NOMO-1 treated with DMSO at 0.1 percent for 48 hours (cell line): ENCODE measurements around the gene KRTAP4-4.
A peak's percentile ranks its signal among the peaks of the same experiment; 100 is the strongest.
"Not testable (repeated sequence)": the region's sequence is repeated elsewhere in the genome, so short reads cannot be mapped to it uniquely, and the experiment has no call there.

ENCODE experiments used
- DNase-seq: peaks from one replicate; lab custom pipeline; 2025; ENCODE audit not compliant: unreplicated experiment; lab: John Stamatoyannopoulos, UW

Gene KRTAP4-4

DNA sequence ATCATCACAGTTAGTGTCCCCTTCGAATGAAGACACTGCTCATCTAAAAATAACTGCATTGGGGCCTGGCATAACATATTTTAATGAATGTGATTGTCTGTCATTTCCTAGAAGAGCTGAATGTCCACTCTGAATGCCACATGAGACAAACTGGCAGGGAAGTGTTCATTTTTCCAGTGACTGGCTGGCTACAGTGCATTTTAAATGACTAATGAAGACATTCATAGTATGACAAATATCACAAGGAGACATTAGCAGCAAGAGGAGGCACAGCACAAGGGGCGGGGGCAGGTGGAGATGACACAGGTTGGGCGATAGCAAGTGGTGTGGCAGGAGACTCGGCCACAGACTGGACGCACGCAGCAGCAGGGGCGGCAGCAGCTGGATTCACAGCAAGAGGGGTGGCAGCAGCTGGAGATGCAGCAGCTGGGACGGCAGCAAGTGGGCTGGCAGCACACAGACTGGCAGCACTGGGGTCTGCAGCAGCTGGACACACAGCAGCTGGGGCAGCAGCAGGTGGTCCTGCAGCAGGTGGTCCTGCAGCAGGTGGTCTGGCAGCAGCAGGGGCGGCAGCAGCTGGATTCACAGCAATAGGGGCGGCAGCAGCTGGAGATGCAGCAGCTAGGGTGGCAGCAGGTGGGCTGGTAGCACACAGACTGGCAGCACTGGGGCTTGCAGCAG, 11.4 kb downstream of the KRTAP4-4 start:
- DNase-seq = not testable (repeated sequence)

DNA sequence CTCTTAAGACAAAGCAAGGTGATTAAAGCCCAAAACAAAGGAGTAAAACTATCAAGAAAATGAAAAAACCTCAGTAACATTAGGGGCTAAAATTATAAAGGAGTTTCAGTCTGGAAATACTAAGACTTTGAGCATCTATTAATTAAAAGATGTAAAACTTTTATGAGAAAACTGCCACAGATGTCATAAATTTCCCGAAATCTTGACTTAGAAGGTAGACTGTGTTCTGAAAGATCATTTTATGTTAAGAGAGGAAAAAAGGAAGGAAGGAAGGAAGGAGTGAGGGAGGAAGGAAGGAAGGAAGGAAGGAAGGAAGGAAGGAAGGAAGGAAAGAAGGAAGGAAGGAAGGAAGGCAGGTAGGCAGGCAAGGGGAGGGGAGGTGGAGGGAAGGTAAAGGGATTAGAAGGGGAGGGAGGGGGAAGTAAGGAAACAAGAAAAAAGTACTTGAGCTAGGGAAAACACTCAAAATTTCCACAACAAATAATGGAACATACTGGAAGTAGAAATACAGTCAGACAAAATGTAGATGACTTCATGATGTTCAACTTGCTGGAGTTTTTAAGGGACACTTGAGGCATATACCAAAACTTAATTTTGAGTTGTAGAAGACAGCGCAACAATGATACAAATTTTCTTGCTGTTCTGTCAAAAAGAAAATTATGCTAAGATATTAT, 12.9 kb downstream of the KRTAP4-4 start:
- DNase-seq = no peak

DNA sequence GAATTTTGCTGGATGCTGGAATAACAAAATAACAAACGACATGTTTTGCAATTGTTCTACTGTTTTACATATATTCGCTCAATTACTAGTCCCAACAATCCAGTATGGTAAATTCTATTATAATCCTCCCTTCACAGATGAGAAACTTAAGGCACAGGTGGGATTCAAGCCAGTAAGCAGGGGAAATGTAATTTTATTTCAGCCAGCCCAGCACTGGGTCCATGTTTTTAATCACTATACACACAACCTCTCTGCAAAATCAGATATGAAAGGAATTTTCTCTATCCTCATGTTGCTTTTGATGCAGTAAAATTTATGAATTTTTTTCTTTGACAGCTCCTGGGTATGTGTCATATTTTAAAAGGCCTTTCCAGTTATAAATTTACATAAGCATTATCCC, 15.3 kb downstream of the KRTAP4-4 start:
- no peak for DNase-seq

DNA sequence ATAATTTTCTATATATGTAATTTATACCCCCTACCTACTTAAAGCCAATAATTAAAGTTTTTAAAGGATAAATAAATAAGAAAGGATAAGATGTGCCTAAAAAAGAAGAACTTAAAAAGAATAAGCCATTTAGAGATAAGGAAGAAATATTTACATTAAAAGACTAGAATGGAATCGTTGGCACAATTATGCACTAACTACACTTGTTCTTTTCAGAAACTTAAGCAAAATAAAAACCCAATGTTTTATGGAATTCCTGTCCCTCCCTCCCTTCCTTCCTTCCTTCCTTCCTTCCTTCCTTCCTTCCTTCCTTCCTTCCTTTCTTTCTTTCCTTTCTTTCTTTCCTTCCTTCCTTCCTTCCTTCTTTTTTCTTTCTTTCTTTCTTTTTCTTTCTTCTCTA, 15.7 kb downstream of the KRTAP4-4 start:
- DNase-seq = no peak

DNA sequence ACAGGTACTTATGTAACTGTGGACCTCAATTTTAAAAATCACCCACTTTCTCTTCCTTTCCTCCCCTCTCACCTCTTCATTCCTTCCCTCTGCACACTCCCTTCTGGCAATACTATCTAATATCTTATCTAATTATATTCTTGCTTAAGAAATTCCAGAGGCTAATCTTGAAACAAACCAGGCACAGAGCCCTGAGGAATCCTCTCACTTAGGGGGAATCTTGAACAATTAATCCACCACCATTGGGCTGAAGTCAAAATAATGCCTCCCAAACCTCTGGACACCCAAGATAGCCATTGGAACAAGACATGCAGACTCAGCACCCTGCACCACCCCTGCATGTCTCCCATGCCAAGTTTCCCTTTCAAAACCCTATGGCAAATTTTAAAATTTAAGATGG, 19.2 kb downstream of the KRTAP4-4 start:
- no peak for DNase-seq

DNA sequence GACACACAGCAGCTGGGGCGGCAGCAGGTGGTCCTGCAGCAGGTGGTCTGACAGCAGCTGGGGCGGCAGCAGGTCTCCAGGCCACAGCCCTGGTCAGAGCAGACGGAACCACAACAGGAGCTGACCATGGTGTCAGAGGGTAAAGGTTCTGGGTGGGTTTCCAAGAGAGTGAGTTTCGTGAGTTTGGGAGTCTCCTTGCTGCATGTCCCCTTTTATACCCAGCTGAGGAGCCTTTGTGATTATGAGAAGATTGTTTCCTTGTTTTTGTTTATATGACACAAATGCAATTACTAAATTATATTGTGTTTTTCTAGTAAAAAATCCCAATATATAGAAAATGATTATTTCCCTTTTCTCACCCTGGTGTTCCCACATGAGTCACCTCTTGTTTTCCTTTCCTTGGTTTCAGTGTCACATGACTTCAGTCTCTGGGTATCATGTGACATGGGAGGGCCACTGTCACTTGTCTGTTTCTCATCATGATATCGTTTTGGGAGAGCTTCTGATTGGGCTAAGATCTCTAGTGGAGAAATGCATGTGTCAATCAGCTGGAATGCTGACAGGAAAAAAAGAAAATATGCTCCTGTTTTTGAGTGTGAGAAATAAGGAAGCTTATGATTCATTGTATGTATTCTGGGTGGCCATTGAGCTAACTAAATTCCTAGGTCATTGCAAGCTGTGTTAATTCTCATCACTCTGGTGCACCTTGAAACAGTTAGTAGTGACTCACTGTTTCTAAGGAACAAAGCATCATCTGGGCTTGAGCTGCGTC, 20.0 kb downstream of the KRTAP4-4 start, which contains the start of gene KRTAP4-6:
Gene KRTAP4-6 (minus strand): TSS at position 185 of the 772 bp plus-strand sequence. CDS start 57 bp downstream, at position 128.
- DNase-seq = no peak

DNA sequence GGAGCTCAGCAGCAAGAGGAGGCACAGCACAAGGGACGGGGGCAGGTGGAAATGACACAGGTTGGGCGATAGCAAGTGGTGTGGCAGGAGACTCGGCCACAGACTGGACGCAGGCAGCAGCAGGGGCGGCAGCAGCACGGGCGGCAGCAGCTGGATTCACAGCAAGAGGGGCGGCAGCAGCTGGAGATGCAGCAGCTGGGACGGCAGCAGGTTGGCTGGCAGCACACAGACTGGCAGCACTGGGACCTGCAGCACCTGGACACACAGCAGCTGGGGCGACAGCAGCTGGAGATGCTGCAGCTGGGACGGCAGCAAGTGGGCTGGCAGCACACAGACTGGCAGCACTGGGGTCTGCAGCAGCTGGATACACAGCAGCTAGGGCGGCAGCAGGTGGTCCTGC, 20.7 kb downstream of the KRTAP4-4 start:
- DNase-seq = not testable (repeated sequence)

DNA sequence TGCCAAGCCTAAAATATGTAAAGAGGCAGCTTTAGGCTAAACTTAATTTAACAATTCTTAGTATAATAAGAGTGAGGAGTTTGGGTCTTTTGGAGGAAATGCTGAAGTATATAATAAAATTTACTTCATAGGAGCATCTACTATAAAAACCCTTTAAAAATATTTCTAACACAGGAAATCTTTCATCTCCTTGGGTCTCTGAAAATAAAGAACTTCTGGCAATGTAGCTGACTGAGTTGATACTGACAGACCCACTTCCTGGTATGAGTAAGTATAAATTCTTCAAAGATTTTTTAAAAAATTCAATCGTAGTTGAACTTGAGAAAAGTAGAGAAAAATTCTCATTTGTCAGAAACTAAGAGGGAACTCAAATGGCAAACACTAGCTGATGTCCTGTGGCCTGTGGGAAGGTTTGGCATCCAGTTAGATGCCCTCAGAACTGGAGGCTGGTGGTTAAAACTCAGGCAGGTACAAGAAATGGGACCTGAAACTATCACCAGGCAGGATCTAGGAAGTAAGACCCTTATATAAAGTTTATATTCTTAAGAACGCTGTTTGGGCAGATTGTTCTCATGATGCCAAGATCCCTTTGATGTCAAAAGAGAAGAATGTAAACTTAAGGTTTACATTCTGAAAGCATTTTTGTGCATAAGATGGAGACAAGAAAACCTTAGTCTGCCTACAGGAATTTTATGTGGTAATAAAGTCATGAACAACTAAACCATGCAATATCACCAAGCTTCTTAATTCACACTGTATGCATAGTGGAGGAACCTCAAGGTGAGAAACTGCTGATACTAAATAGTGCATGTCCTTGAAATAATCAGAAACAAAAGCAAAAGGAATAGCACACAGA, 26.4 kb downstream of the KRTAP4-4 start:
- DNase-seq = no peak

DNA sequence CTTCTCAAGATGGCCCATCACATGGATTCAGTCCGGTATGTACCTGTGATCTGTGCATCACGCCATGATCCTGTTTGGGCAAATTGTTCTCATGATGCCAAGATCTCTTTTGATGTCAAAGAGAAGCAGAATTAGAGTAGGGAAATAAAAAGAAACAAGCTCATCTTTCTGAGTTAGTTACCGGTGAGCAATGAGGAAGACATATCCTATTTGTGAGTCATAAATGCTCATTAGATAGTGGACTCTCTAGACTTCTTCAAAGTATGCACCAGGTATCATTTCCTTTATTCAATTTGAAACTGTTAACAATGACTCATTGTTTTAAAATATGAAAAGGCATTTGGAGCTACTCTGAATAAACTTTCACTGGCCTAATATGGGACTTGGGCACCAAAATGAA, 28.6 kb downstream of the KRTAP4-4 start:
- DNase-seq = peak; percentile 35

DNA sequence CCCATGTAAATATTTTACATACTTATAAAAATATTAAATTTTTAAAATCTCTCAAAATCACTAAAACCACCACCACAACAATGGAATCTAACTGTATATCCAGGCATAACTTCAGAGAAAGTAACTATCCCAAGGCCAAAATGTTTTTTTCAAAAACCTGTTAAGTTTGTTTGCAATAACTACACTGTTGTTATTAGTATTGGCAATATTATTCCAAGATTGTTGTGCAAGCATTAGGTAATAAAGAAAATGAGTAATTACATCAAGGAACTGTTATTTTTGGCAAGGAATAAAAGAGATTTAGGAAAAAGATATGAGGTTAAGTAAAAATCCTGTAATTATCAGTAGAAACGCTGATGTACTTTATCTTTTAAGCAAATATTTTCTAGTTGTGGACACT, 33.2 kb downstream of the KRTAP4-4 start:
- DNase-seq = no peak

DNA sequence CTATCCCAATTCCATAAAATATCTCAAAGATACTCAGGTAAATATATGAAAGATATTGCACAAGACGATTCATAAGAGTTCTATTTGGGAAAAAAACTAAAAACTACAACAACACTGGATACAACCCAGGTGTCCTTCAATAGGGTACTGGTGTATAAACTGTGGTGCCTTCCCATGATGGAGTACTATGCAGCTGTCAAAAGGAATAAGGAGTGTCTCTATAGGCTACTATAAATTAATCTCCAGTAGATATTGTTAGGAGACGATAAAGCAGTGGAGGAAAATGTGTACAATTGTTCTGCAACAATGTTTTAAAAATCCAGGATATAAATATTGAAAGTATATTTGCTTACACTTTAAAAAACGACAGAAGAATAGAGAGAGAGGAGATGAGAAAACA, 34.1 kb downstream of the KRTAP4-4 start:
- DNase-seq = no peak

DNA sequence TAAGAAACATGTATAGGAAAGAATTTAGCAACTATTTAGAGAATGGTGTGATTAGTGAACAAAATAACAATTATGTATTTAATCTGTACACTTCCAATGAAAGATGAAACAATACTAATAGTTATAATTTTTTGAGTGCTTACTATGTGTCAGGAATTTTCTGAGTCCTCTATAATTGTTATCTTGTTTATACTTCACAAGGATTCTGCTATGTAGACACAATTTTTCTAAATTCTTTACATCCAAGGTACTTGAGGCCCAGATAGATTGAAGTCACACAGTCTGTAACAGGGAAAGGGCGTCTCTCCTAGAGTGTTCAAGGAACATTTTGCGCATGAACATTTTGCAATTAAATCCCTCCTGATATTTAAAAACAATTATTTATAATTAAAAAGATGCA, 35.5 kb downstream of the KRTAP4-4 start:
- DNase-seq = no peak

DNA sequence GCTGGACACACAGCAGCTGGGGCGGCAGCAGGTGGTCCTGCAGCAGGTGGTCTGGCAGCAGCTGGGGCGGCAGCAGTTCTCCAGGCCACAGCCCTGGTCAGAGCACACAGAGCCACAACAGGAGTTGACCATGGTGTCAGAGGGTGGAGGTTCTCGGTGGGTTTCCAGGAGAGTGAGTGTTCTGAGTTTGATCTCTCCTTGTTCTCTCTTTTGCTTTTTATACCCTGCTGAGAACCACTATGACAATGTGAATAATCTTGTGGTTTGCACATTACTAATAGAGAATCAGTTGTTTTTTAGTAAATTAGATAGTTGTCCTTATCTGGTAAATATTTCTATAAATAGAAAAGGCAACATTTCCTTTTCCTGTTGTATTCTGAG, 36.6 kb downstream of the KRTAP4-4 start, which contains the start of gene KRTAP4-12:
Gene KRTAP4-12 (minus strand): TSS at position 192 of the 381 bp plus-strand sequence. CDS start 60 bp downstream, at position 132.
- DNase-seq = not testable (repeated sequence)

DNA sequence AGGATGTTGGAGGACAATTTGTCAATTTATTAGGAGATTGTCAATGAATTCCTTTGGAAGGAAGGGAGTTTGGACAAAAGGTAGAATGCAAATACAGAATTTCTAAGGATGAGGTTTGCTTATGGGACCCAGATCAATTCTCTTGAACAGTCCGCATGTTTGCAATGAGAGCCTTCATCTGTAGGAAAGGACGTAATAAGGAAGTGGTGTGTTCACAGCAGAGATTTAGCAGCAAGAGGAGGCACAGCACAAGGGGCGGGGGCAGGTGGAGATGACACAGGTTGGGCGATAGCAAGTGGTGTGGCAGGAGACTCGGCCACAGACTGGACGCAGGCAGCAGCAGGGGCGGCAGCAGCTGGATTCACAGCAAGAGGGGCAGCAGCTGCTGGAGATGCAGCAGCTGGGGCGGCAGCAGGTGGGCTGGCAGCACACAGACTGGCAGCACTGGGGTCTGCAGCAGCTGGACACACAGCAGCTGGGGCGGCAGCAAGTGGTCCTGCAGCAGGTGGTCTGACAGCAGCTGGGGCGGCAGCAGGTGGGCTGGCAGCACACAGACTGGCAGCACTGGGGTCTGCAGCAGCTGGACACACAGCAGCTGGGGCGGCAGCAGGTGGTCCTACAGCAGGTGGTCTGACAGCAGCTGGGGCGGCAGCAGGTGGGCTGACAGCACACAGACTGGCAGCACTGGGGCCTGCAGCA, 37.1 kb downstream of the KRTAP4-4 start:
- DNase-seq = not testable (repeated sequence)

DNA sequence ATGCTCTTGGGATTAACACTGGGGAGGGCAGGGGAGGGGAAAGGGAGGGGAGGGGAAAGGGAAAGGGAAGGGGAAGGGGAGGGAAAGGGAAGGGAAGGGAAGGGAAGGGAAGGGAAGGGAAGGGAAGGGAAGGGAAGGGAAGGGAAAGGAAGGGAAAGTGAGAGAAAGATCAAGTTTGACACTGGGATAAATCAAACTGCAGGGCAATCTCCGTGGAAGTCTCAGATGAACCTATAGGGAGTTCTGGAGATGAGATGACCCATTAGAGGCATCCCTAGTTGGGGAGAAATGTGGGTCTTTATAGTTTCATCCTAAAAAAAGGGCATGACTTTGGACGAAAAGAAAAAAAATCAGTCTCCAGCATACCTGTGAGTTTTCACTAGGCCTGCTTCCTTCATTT, 38.8 kb downstream of the KRTAP4-4 start:
- DNase-seq = no peak

DNA sequence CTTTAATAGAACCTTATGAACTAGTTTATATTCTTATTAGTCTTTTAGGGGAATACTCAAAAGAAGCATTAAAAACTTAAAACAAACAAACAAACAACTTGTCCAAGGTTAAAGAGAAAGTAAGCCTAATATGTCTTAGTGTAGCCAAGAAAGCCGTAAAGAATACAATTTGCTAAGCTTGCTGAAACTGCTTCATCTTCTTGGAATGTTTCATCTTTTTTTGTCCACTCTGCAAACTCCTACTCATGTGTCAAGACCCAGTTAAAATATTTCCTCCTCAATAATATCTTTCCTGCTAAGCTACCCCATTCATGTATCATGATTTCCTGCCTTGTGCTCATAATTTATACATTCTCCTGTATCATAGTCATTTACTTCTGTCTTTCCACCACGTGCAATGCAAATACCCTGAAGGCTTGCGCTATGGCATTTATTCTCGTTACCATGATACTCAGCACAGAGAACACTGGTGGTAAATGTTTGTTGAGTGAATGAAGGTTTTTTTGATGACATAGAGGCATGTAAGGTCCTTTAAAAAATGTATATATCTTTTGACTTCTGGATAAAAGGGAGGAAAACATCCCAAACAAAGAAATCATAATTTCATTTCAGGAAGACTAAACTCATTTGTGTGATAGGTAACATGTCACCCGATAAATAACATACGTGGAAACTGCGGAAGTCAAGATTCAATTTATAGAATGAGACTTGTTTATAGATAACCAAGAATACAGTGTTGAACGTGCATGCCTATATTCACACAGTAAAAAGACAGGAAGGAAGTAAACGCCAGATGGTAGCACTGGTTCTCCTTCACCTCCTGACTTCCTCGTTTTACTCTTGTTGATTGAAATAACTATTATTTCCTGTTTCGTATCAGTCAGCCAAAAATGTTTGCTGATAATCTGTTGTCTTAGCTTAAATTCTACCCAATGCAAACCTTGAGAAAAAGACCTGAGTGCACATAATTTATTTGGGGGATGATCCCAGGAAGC, 40.6 kb downstream of the KRTAP4-4 start:
- DNase-seq = peak; percentile 78

DNA sequence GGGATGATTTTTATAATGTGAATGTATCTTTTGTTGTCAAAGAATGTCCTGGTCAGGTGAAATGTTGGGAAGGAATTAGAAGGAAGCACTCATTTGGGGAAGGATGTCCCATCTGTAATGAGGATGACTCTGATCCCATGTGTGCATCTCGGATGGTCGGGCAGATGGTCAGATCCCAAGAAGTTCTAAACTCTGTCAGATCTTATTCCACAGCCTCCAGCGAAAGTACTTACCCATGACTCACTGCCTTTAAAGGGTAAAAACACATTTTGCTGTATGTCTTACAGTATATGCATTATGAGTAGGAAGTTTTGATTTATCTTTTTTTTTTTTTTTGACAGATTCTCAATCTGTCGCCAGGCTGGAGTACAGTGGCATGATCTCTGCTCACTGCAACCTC, 41.8 kb downstream of the KRTAP4-4 start:
- DNase-seq = no peak

DNA sequence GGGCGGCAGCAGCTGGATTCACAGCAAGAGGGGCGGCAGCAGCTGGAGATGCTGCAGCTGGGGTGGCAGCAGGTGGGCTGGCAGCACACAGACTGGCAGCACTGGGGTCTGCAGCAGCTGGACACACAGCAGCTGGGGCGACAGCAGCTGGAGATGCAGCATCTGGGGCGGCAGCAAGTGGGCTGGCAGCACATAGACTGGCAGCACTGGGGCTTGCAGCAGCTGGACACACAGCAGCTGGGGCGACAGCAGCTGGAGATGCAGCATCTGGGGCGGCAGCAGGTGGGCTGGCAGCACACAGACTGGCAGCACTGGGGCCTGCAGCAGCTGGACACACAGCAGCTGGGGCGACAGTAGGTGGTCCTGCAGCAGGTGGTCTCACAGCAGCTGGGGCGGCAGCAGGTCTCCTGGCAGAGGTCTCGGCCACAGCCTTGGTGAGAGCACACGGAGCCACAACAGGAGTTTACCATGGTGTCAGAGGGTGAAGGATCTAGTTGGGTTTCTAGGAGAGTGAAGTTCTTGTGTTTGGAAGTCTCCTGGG, 42.6 kb downstream of the KRTAP4-4 start, which contains the start of gene KRTAP4-11:
Gene KRTAP4-11 (minus strand): TSS at position 528 of the 541 bp plus-strand sequence. CDS start 58 bp downstream, at position 470.
- DNase-seq = not testable (repeated sequence)

DNA sequence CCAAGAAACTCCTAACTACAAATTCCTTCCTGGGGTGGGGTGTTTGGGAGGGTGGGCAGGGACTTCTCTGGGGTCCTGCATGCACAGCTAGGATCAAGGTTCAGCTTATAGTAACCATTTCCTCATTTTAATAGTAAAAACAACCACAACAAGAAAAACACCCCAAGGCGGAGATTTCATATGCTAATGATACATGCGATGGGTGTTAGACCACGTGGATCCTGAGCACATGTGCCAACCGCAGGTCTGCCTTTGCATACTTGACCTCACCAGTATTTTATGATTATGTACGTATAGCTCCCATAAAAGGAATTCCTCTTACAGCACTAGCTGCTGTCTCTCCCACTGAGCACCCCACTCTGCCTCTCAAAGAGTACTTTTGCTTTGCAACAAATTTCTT, 44.3 kb downstream of the KRTAP4-4 start:
- peak; percentile 78 for DNase-seq
